Stimulated activated naive CD8-positive, alpha-beta T cell treated with anti-CD3 and anti-CD28 coated beads, Interleukin-15, Interleukin-2, amounts not matched to agents 100 ng/mL and 50 ng/mL, for 24 hours (primary cell): Measurements from ENCODE around the gene RAB3A.

ENCODE experiments used
- H3K27ac Mint-ChIP-seq: one replicate; pipeline ENCODE4 v1.8.0; 2021; ENCODE audit warnings: mild to moderate bottlenecking, mixed read lengths
- H3K27me3 Mint-ChIP-seq: one replicate; pipeline ENCODE4 v1.8.0; 2021; ENCODE audit warnings: mixed read lengths
- H3K36me3 Mint-ChIP-seq: one replicate; pipeline ENCODE4 v1.8.0; 2021; ENCODE audit warnings: low read depth, mixed read lengths
- H3K4me1 Mint-ChIP-seq: one replicate; pipeline ENCODE4 v1.8.0; 2021; ENCODE audit warnings: low read depth, mixed read lengths
- H3K4me3 Mint-ChIP-seq: one replicate; pipeline ENCODE4 v1.8.0; 2021; ENCODE audit warnings: mild to moderate bottlenecking, mixed read lengths
- H3K9me3 Mint-ChIP-seq: one replicate; pipeline ENCODE4 v1.8.0; 2021; ENCODE audit warnings: mixed read lengths

Gene RAB3A

DNA sequence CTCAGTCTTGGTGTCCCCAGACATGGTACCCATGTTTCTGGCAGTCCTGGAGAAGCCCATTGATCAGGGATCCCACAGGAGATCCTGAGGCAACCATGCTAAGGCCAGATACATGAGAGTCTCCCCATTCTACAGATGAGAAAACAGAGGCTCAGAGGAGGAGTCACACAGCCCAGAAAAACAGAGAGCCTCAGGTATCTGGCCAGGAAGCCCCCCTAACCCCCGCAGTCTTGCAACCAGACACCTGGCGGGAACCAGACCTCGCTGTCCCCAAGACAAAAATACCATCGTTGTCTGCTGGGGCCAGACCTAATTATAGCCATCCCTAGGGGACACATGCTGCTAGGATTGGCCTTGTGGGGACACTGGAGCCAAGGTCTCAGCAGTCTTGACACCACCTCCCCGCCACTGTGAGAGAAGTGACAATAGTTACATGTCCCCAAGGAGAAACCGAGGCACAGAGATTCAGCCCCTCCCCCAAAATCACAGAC, 24.0 kb upstream of the RAB3A start:
- Mint-ChIP-seq H3K4me3 (no peak overlapping the region), H3K4me1 (peaks cover 36% of the 10 kb centered on the region), H3K27me3 (peaks cover 69% of the 10 kb centered on the region), H3K36me3 (peaks cover 3% of the 10 kb centered on the region), H3K9me3 (no peaks in the 10 kb centered on the region), H3K27ac (no peak overlapping the region)

DNA sequence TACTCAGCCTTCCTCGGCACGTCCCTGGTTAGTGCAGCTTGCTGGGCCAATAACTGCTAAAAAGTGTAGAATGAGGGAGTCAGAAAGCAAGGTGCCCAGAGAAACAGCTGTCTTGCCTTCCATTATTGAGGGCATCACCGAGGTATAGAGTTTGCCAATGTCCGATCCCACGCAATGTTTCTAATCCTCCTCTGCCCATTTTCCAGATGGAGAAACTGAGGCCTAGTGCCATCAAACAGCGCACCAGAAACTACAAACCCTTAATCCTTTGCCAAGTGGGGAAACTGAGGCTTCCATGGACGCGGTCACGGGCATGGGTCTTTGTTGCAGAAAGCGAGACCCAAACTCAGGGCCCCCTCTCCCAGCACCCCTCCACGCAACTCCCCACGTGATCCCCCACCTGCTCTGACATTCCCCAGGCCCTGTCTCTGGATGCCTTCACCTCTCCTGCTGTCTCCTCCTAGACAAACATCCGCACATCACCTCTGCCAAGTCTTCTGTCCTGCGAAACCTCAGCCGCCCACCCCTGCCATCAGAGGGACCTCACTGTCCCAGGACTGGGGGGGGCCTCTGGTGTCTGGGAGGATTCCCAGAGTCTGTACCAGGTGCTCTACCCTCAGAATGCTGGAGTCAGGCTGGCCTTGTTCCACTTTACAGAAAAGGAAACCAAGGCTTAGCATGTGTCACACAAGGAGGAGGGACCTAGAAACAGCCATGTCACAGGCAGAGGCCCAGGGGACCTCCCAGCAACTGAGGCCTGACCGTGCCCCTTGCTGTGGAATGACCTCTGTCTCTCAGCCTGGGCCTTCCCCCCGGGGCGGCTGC, 23.3 kb upstream of the RAB3A start:
- H3K9me3 Mint-ChIP-seq: no peaks in the 10 kb centered on the region
- H3K4me3 Mint-ChIP-seq: no peak overlapping the region
- no peak overlapping the region for H3K27ac Mint-ChIP-seq
- H3K4me1 Mint-ChIP-seq: peaks cover 30% of the 10 kb centered on the region
- peaks cover 67% of the 10 kb centered on the region for H3K27me3 Mint-ChIP-seq
- H3K36me3 Mint-ChIP-seq: no peaks in the 10 kb centered on the region

DNA sequence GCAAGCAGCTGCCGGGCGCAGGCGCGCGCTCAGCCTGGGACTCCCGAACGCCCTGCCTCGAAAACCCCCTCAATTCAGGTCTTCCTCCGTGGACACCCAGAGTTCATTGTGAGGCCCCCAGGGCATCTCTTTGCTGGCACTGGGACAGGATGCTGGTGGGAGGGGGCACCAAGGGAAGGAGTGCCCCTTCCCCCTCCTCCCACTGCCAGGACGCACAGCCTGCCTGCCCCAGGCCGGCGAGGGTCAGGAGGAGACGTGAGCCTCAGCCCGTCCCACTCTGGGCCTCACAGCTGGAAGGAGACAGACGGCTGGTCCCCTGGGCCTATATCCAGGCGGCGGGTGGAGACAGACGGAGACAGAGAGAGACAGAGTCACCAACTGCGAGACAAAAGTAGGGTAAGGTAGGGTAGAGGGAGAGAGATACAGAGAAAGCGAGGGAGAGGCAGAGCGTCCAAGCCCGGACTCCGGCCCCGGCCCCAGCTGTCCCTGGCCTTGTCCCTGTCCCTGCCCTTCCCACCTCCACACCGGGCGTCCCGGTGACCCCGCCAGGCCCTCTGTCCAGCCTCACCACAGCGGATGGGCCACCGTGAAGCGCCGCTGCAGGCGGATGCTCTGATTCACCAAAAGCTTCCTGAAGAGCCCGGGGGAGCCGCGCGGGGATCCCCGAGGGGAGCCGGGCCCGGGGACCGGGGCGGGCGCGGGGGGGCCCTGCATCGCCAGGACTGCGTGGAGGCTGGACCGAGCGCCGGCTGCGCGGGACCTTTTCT, 22.0 kb upstream of the RAB3A start, which contains the start of gene PDE4C:
TSS of gene PDE4C (minus strand) at position 737 of the 767 bp plus-strand sequence. CDS start at position 714, 23 bp downstream.
- peaks cover 68% of the 10 kb centered on the region for H3K27me3 Mint-ChIP-seq
- H3K36me3 Mint-ChIP-seq: no peaks in the 10 kb centered on the region
- no peaks in the 10 kb centered on the region for H3K9me3 Mint-ChIP-seq
- H3K27ac Mint-ChIP-seq: no peak within 1 kb of the TSS
- no peak within 1 kb of the TSS for H3K4me3 Mint-ChIP-seq
- peaks cover 26% of the 10 kb centered on the region for H3K4me1 Mint-ChIP-seq

DNA sequence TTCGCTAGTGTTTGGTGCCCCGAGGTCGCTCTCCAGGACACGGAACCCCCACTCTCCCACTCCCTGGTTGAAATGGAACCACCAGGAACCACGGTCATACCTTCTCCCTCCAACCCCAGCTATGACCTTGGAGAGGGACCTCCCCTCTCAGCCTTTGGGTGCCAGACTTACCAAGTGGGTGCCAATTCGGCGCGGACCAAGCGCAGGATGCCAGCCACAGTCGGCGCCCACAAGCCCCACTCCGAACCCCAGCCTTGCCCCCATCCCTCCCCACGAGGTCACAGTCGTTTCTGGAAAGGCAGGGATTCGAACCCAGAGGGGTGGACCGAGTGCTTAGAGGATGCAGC, 21.5 kb upstream of the RAB3A start:
- H3K27me3 Mint-ChIP-seq: peaks cover 65% of the 10 kb centered on the region

DNA sequence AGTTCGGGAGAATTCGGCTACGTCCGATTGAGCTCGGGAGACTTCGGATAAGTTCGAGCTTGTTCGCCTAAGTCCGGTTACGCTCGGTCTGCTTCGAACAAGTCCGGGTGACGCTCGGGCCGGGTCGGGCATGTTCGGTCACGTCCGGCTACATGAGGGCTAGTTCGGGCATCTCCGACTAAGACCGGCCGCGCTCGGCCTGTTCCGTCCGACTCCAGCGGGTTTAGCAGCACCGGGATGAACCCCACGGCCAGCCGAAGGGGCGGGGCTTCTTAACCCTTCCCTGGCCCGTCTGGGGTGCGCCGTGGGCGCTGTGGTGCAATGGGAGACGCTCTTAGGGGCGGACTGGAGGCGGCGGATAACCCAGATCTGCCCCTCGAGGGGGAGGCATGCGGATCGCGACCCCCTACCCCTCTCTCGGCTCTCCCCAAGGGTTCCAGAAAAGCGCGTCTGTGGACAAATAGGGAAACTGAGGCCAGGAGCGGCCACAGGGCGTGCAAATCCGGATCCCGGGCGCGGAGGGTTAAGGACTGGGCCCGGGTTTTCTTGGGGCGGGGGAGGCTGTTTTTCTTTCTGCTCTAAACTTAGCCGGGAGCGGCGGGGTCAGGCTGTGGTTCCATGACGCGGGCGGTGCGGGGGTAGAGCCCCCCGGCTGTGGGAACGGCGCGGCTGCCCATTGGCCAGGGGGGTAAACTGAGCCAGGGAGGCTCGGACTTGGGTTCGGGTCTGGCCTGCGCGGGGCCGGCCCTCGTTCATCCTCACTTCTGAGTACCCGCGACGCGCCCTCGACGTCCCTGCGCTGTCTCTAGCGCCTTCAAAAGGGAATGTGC, 20.9 kb upstream of the RAB3A start:
- Mint-ChIP-seq H3K27me3 (peaks cover 63% of the 10 kb centered on the region), H3K4me1 (peaks cover 26% of the 10 kb centered on the region), H3K4me3 (peak overlapping the region; percentile 77), H3K36me3 (no peaks in the 10 kb centered on the region), H3K27ac (peak overlapping the region; percentile 21), H3K9me3 (no peaks in the 10 kb centered on the region)

More for the DNA sequence above, 21.5 kb upstream of the RAB3A start:
- Mint-ChIP-seq H3K36me3 (no peaks in the 10 kb centered on the region), H3K9me3 (no peaks in the 10 kb centered on the region), H3K27ac (no peak overlapping the region), H3K4me3 (no peak overlapping the region), H3K4me1 (peaks cover 24% of the 10 kb centered on the region)

DNA sequence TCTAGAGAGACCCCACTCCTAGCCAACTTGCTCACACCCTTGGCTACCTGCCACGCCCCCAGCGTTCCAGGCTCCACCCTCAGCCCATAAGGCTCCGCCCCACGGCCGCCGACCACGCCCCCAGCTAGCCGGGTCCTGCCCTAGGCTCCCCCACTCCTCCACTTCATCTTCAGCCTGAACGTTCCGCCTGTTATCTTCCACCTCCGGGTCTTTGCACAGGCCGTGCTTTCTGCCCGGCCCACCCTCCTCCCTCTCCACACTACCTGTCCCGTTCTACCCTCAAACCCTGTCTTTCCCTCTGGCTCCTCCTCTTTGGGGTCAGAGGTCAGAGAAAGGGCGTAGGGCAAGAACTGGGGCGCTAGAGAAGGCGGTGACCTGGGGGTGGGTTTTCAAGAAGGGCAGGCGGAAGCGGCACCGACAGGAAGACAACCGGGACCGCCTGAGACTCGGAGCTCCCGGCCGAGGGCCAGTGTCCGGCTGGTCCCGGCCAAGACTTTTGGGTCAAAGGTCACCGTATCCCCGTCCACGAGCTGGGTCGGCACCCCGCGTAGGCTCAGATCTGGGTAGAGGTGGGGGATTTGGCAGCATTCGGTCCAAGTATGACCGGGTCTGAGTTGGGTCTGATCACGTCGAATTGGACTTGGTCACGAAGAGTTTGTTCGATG, 20.1 kb upstream of the RAB3A start:
- no peaks in the 10 kb centered on the region for H3K9me3 Mint-ChIP-seq
- peaks cover 27% of the 10 kb centered on the region for H3K4me1 Mint-ChIP-seq
- peak overlapping the region; percentile 77 for H3K4me3 Mint-ChIP-seq
- H3K27me3 Mint-ChIP-seq: peaks cover 60% of the 10 kb centered on the region
- H3K27ac Mint-ChIP-seq: no peak overlapping the region
- no peaks in the 10 kb centered on the region for H3K36me3 Mint-ChIP-seq

DNA sequence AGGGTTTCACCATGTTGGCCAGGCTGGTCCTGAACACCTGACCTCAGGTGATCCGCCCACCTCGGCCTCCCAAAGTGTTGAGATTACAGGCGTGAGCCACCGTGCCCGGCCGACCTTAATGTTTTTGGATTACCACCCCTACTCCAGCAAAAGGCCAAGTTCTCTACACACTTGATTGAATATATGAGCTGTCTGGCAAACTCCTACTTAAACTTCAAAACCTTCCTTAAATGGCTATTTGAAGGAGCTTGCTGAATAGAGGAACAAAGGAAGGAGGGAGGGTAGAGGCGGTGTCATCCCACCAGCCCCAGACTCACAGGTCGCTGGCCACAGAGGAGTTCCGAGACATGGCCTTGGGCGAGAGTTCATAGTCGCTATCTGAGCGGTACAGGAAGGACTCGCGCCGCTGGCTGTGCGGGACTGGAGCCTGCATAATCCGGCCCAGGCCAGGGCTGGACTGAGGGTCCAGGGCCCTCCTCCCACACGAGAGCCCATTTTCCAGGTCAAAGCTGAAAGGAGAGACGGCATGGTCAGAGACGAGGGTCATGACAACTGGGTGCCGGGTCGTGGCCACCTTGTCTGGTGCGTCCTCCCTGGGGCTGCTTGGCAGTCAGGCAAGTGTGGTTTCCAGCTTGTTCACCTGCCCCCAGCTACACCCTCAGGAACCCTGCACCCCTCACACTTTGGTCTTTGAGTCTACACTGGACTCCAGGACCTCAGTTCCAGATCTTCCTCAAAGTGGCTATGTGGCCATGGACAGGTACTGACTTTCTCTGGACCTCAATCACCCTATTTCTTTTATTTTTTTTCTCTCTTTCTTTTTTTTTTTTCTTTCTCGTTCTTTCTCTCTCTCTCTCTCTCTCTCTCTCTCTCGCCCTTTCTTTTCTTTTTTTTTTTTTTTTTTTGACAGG, 18.2 kb upstream of the RAB3A start:
- Mint-ChIP-seq H3K4me3 (no peak overlapping the region), H3K4me1 (peaks cover 27% of the 10 kb centered on the region), H3K27ac (no peak overlapping the region), H3K36me3 (no peaks in the 10 kb centered on the region), H3K9me3 (no peaks in the 10 kb centered on the region), H3K27me3 (peaks cover 49% of the 10 kb centered on the region)

DNA sequence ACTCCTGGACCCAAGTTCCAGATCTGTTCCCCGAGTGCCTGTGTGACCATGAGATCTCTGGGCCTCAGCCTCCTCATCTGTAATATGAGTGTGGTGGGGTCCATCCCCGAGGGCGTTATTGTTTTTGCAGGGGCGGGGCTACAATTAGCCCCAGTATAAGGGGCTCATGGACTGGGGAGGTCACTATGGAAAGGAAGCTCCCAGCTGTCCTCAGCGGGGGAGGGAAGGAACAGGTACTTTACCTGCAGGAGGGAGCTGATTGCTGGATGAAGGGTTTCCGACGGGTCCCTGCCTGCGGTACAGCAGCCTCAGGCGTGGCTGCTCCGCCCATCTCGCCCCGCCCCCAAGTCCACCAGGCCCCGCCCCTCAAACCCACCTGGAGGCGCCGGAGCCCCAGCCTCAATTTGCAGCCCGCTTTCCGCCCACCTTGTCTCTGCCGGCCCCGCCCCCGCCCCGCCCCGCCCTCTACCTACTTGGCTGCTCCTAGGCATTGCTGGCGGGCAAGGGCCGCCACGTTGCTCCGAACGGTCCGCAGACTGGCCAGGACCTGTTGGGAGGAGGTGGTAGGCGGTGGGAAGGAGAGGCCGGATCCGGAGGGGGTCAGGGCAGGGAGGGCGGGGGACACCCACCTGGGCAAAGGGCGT, 16.9 kb upstream of the RAB3A start:
- peaks cover 40% of the 10 kb centered on the region for H3K27me3 Mint-ChIP-seq
- peaks cover 22% of the 10 kb centered on the region for H3K4me1 Mint-ChIP-seq
- no peak overlapping the region for H3K27ac Mint-ChIP-seq
- no peaks in the 10 kb centered on the region for H3K36me3 Mint-ChIP-seq
- H3K4me3 Mint-ChIP-seq: no peak overlapping the region
- H3K9me3 Mint-ChIP-seq: no peaks in the 10 kb centered on the region

DNA sequence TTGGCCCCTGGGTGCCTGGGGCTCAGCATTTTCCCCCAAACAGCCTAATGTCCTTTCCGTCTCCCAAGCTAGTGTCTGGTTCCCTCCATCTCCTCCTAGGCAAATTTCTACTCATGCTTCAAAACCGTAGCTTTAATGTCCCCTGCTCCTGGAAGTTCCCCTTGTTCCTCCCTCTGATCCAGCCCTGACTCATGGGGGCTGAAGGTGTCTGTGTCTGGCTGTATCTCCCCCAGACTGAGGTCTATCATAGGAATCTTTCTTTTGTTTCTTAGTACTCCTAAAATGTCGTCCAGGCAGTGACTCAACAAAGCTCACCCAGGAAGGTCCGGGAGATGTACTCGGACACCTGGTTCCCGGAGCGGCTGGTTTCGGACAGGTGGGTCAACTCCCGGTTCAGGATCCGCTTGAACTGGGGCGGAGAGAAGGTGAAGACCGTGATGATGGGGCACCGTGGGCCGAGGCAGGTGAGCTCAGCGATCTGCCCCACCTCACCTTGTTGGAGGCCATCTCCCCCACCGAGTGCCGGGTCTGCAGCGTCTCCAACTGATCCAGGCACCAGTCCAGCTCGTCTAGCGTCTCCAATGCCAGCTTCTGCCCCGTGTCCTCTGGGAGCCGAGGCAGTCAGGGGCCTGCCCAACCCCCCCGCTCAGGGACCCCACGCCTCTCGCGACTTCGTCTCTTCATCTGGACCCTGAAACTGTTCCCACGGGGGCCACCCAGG, 16.2 kb upstream of the RAB3A start:
- Mint-ChIP-seq H3K36me3 (no peaks in the 10 kb centered on the region), H3K27ac (no peak overlapping the region), H3K4me1 (peaks cover 20% of the 10 kb centered on the region), H3K27me3 (peaks cover 33% of the 10 kb centered on the region), H3K9me3 (no peaks in the 10 kb centered on the region), H3K4me3 (no peak overlapping the region)

DNA sequence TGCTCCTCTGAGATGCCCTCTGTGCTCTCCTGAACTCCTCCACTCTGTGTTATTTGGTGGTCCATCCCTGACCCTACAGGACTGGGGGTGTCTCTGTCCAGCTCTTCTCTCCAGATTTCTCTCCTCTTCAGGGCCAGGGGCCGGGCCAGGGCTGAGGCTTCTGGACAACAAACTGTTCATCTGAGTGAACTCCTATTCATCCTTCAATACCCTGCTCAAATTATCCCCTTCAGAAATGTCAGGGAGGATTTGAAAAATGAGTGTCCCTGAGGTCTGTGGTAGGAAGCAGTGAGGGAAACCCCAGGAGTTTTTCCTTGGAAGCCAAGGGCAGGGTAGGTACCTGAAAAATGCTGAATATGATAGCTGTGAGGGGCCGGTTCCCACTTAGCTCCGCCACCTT, 14.8 kb upstream of the RAB3A start:
- Mint-ChIP-seq H3K27ac (no peak overlapping the region), H3K36me3 (no peaks in the 10 kb centered on the region), H3K9me3 (no peaks in the 10 kb centered on the region), H3K4me1 (peaks cover 10% of the 10 kb centered on the region), H3K27me3 (peaks cover 20% of the 10 kb centered on the region), H3K4me3 (no peak overlapping the region)

DNA sequence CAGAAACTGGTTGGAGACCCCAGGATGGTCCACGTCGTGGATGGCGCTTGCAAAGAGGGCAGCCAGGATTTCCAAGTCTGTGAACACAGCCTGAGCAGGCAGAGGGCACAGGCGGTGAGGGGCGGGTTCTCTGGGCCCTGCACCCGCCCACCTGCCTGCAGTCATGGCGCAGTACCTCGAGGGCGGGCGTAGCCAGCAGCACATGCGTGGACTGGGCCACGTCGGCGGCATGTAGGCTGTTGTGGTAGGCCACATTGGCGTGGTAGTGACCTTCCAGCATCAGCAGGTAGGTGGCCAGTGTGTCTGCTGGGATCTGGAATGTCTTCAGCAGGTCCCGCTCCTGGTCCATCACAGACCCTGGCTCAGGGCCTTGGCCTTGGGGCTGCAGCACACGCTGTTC, 14.3 kb upstream of the RAB3A start:
- Mint-ChIP-seq H3K9me3 (no peaks in the 10 kb centered on the region), H3K27me3 (peaks cover 17% of the 10 kb centered on the region), H3K4me3 (no peak overlapping the region), H3K36me3 (no peaks in the 10 kb centered on the region), H3K27ac (no peak overlapping the region), H3K4me1 (peaks cover 10% of the 10 kb centered on the region)

DNA sequence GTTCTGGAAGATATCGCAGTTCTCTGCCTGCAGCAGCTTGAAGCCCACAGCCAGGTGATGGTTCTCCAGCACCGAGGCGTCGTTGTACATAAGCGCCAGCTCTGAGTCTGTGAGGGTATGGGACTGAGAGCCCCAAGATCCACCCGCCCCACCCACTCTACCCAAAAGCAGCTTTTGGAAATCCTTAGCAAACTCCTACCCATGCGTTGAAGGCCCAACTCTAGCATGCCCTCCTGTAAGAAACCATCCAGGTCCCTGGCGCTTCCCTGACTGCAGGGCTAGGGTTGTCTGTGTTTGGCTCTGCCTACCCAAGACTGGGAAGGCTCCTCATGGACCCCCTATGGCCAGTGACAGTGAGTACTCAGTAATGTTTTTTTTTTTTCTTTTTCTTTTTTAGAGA, 12.9 kb upstream of the RAB3A start:
- Mint-ChIP-seq H3K9me3 (no peaks in the 10 kb centered on the region), H3K4me1 (peaks cover 10% of the 10 kb centered on the region), H3K4me3 (no peak overlapping the region), H3K27ac (no peak overlapping the region), H3K36me3 (no peaks in the 10 kb centered on the region), H3K27me3 (peaks cover 9% of the 10 kb centered on the region)
